Measurements from ENCODE around the gene BICD1. TPM values are rescaled to one million over a fixed set of nuclear protein-coding genes. Genes with fewer than 3 reads are reported as not detected.
"Not testable (repeated sequence)": the region's sequence is repeated elsewhere in the genome, so short reads cannot be mapped to it uniquely, and the experiment has no call there.

BICD1 gene
- total RNA-seq, 1 donor from 2014 or later: 49.5 TPM

DNA sequence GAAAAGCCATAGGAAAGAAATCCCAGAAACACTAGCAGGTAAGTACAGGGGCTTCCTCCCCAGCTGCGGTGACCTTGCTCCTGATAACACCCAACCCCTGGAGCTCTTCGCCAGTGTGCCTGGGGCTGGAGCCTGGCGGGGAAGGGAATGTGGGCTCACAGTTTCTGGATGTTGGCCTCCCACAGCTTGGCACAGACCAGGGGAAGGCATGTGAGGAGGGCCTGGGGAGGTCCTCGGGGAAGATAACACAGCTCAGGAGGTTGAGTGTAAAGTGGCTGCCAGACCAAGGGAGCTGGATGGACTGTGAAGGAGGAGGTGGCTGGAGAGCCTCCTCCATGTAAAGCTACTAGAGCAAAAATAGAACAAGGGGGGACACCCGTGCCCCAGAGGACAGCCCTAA, 120.1 kb downstream of the BICD1 start:
- Mint-ChIP-seq H3K27me3 (ENCODE audit: low read depth) (no peaks in the 10 kb centered on the region), H3K36me3 (ENCODE audit: low read depth) (peaks cover 19% of the 10 kb centered on the region), H3K4me1 (peaks cover 8% of the 10 kb centered on the region), H3K27ac (ENCODE audit: unreplicated experiment) (no peak overlapping the region), H3K4me3 (no peak overlapping the region), H3K9me3 (no peaks in the 10 kb centered on the region)
- no peak for DNase-seq (ENCODE audit: low read depth, low spot score)
- TF ChIP-seq, protein P1, sequence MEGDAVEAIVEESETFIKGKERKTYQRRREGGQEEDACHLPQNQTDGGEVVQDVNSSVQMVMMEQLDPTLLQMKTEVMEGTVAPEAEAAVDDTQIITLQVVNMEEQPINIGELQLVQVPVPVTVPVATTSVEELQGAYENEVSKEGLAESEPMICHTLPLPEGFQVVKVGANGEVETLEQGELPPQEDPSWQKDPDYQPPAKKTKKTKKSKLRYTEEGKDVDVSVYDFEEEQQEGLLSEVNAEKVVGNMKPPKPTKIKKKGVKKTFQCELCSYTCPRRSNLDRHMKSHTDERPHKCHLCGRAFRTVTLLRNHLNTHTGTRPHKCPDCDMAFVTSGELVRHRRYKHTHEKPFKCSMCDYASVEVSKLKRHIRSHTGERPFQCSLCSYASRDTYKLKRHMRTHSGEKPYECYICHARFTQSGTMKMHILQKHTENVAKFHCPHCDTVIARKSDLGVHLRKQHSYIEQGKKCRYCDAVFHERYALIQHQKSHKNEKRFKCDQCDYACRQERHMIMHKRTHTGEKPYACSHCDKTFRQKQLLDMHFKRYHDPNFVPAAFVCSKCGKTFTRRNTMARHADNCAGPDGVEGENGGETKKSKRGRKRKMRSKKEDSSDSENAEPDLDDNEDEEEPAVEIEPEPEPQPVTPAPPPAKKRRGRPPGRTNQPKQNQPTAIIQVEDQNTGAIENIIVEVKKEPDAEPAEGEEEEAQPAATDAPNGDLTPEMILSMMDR (conservative IDR thresholded peaks at IDR 0.05): no peak

DNA sequence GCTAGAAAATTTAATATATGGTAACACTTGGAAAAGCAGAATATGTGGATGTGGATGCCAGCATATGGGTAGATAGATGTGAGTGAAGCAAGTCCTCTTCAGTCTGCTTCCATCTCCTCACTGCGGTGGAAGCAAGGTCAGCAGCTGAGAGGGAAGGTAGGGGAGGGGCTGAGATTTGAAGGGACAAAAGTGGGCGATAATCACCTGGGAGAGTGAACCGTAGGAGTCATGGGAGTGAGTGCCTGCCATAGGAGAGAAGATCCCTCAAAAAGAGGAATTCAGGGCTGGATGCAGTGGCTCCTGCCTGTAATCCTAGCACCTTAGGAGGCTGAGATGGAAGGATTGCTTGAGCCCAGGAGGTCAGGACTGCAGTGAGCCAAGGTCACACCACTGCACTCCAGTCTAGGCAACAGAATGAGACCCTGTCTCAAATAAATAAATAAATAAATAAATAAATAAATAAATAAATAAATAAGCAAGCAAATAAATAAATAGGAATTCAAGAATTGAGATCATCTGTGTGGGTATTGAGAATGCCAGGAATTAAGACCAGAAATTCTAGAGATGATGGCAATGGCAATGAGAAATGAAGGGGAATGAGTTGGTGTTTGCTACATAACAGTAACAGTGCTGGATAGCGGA, 123.4 kb downstream of the BICD1 start:
- Mint-ChIP-seq H3K27me3 (ENCODE audit: low read depth) (no peaks in the 10 kb centered on the region), H3K4me3 (no peak overlapping the region), H3K36me3 (ENCODE audit: low read depth) (peaks cover 4% of the 10 kb centered on the region), H3K27ac (ENCODE audit: unreplicated experiment) (no peak overlapping the region), H3K9me3 (no peaks in the 10 kb centered on the region), H3K4me1 (peaks cover 6% of the 10 kb centered on the region)
- DNase-seq (ENCODE audit: low read depth, low spot score): no peak
- TF ChIP-seq, protein P1 (conservative IDR thresholded peaks at IDR 0.05): no peak

DNA sequence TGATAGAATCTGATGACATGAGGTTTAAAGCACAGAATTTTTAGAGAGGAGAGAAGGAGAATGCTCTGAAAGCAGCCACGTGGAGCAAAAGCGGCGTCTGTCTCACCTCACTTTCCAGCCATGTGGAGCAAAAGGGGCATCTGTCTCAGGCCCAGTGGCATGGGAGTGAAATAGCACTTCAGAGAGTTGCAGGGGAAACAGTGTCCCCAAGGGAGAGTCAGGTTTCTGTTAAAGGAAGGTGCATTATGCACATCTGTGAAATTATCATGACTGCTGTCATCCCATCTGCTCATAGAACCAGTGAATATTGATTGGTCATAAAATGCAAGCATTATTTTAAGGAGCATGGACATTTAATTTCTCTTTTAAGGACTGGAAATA, 124.0 kb downstream of the BICD1 start:
- TF ChIP-seq, protein P1 (conservative IDR thresholded peaks at IDR 0.05): no peak
- Mint-ChIP-seq H3K36me3 (ENCODE audit: low read depth) (peaks cover 4% of the 10 kb centered on the region), H3K27me3 (ENCODE audit: low read depth) (no peaks in the 10 kb centered on the region), H3K4me3 (no peak overlapping the region), H3K4me1 (peaks cover 9% of the 10 kb centered on the region), H3K9me3 (no peaks in the 10 kb centered on the region), H3K27ac (ENCODE audit: unreplicated experiment) (no peak overlapping the region)
- DNase-seq (ENCODE audit: low read depth, low spot score): no peak

DNA sequence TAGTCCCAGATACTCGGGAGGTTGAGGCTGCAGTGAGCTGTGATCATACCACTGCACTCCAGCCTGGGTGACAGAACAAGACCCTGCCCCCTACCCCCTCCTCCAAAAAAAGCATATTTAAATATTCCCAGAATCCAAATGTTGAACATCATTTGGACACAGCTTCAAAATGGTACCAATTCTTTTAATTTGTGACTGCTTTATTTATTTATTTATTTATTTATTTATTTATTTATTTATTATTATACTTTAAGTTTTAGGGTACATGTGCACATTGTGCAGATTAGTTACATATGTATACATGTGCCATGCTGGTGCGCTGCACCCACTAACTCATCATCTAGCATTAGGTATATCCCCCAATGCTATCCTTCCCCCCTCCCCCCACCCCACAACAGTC, 124.7 kb downstream of the BICD1 start:
- H3K27me3 Mint-ChIP-seq (ENCODE audit: low read depth); H3K36me3 Mint-ChIP-seq (ENCODE audit: low read depth); DNase-seq (ENCODE audit: low read depth, low spot score); H3K27ac Mint-ChIP-seq (ENCODE audit: unreplicated experiment); H3K9me3 Mint-ChIP-seq; H3K4me1 Mint-ChIP-seq; H3K4me3 Mint-ChIP-seq: not testable (repeated sequence)

DNA sequence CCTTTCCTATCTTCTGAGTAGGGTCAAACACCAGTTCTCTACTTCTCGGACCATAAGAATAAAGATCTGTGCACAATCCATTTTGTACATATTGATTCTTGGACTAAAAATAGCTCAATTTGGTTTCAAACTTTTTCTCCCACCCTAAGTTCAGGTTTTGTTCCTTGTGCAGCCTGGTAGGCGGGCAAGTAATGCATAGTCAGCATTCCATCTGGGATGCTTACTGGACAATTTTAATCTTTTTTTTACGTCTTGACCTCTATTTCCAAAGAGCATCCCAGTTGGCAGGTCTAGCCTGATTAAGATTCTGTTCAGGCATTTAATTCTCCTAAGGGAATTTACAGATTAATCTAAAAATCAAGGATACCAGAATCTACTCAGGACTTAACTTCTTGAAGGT, 126.9 kb downstream of the BICD1 start:
- no peak for DNase-seq (ENCODE audit: low read depth, low spot score)
- Mint-ChIP-seq H3K36me3 (ENCODE audit: low read depth) (peaks cover 23% of the 10 kb centered on the region), H3K4me1 (peaks cover 9% of the 10 kb centered on the region), H3K27me3 (ENCODE audit: low read depth) (no peaks in the 10 kb centered on the region), H3K4me3 (no peak overlapping the region), H3K27ac (ENCODE audit: unreplicated experiment) (no peak overlapping the region), H3K9me3 (peaks cover 8% of the 10 kb centered on the region)
- TF ChIP-seq, protein P1 (conservative IDR thresholded peaks at IDR 0.05): no peak

DNA sequence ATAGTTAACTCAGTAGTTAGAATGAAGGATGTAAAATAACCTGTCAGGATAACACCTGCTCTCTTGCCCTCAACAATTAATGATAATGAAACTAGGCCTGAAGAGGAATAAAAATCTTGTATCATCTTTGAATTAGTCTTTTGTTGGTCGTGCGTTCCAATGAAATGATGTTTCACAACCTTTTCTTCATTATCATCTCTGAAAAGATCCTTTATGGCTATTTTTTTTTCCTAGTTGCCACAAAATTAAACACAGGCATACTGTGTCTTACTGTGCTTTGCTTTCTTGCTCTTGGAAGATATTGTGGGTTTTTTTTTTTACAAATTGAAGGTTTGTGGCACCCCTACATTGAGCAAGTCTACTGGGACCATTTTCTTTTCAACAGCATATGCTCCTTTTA, 128.6 kb downstream of the BICD1 start:
- H3K9me3 Mint-ChIP-seq: peaks cover 8% of the 10 kb centered on the region
- TF ChIP-seq, protein P1 (conservative IDR thresholded peaks at IDR 0.05): no peak
- H3K27me3 Mint-ChIP-seq (ENCODE audit: low read depth): no peaks in the 10 kb centered on the region
- H3K36me3 Mint-ChIP-seq (ENCODE audit: low read depth): peaks cover 24% of the 10 kb centered on the region
- DNase-seq (ENCODE audit: low read depth, low spot score): no peak
- no peak overlapping the region for H3K27ac Mint-ChIP-seq (ENCODE audit: unreplicated experiment)
- peaks cover 11% of the 10 kb centered on the region for H3K4me1 Mint-ChIP-seq
- no peak overlapping the region for H3K4me3 Mint-ChIP-seq
